Measurements from ENCODE around the gene GPR26.

GPR26 gene, protein sequence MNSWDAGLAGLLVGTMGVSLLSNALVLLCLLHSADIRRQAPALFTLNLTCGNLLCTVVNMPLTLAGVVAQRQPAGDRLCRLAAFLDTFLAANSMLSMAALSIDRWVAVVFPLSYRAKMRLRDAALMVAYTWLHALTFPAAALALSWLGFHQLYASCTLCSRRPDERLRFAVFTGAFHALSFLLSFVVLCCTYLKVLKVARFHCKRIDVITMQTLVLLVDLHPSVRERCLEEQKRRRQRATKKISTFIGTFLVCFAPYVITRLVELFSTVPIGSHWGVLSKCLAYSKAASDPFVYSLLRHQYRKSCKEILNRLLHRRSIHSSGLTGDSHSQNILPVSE

GRCh38 chr10:123666318-123667236 lies at the start of gene GPR26:
Gene GPR26, plus strand, starts transcription at chr10:123666355. Its CDS starts 53 bp downstream, at chr10:123666408.
- peaks cover 0 to 2% (median 0%) of the 10 kb centered on the region in 4 donors for H3K4me1 ChIP-seq
- peaks cover 0 to 76% of the 10 kb centered on the region in 2 donors for H3K27me3 ChIP-seq
- peaks cover 0 to 9% (median 6%) of the 10 kb centered on the region in 3 donors for H3K9me3 ChIP-seq
- TF ChIP-seq CTCF (IDR thresholded peaks at IDR 0.05), result no peak
- H3K4me3 ChIP-seq, result no peak within 1 kb of the TSS
- H3K36me3 ChIP-seq, result no peaks in the 10 kb centered on the region
- H3K27ac ChIP-seq, result no peak within 1 kb of the TSS
- intact Hi-C loops (cut with DNase I; ENCODE audit: low total_unique reads), result no loop called here
- no peak for DNase-seq

GRCh38 chr10:123618224-123618623 lies 47.9 kb upstream of the GPR26 start:
- Histone ChIP-seq H3K4me1 (no peaks in the 10 kb centered on the region), H3K27ac (no peak overlapping the region), H3K9me3 (no peaks in the 10 kb centered on the region), H3K27me3 (no peaks in the 10 kb centered on the region), H3K4me3 (no peak overlapping the region), H3K36me3 (no peaks in the 10 kb centered on the region)
- intact Hi-C loops (cut with DNase I; ENCODE audit: low total_unique reads), result no loop called here
- no peak for DNase-seq
- TF ChIP-seq CTCF (IDR thresholded peaks at IDR 0.05), result no peak

DNA sequence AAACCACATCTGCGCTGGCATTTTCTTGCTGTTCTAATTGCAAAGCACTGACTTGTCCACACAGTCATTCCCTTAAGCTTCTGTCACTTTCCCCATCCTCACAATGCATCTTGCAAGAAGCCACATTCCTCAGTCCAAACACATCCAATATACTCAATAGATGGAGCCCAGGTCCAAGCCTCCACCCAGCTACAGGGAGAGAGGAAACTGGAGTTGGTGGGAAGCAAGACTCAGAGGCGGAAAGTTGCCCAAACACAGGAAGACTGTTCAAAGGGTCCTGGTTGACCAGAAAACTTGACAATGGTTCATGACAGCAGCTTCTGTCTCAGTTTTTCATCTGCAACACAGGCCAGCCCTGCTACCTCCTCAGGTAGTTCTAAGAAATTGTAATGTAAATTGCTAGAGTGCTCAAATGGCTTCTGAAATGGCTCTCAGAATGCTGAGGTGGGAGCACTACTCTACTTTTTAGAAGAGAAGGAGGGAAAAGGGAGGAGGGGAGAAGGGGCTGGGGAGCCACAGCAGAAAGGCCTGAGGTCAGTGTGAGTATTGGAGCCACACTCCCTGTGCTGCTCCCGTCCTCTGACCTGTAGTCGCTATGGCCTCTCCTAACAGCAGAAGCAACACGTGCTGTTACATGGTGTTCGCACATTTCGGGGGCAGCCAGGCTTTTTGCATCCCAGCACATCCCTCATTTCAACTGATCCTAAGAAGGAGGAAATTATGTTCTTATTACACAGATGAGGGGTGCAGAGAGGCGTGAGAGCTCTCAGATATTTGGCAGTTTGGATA lies 46.9 kb upstream of the GPR26 start:
- Histone ChIP-seq H3K9me3 (no peaks in the 10 kb centered on the region), H3K4me3 (no peak overlapping the region), H3K4me1 (no peaks in the 10 kb centered on the region), H3K27me3 (no peaks in the 10 kb centered on the region), H3K36me3 (no peaks in the 10 kb centered on the region), H3K27ac (no peak overlapping the region)
- no peak for TF ChIP-seq CTCF (IDR thresholded peaks at IDR 0.05)
- DNase-seq, result no peak
- intact Hi-C loops (cut with DNase I; ENCODE audit: low total_unique reads), result no loop called here

DNA sequence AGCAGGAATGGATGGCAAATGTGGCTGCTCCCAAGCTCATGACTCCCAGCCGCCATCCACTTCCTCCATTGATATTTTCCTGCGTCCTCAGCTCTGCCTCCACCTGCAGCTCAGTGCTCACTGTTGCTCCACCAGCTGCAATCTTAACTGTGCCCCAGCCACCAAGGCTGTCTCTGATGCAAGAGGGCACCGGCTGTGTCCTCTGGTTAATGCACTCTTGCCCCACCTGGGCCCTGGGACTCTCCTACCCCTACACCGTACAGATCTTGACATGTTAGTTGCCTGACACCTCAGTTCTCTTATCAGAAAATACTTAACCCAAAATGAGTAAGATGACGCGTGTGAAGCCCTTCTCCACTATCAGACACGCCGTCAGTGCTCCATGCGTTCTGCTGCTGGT lies 45.5 kb upstream of the GPR26 start:
- Histone ChIP-seq H3K4me3 (no peak overlapping the region), H3K27me3 (no peaks in the 10 kb centered on the region), H3K4me1 (no peaks in the 10 kb centered on the region), H3K36me3 (no peaks in the 10 kb centered on the region), H3K9me3 (no peaks in the 10 kb centered on the region), H3K27ac (no peak overlapping the region)
- no peak for TF ChIP-seq CTCF (IDR thresholded peaks at IDR 0.05)
- no peak for DNase-seq
- intact Hi-C loops (cut with DNase I; ENCODE audit: low total_unique reads), result no loop called here

- H3K4me3 ChIP-seq, result no peak overlapping the region
- no peaks in the 10 kb centered on the region for H3K4me1 ChIP-seq
- DNase-seq, result no peak
- H3K27me3 ChIP-seq, result no peaks in the 10 kb centered on the region
- intact Hi-C loops (cut with DNase I; ENCODE audit: low total_unique reads), result no loop called here
- no peaks in the 10 kb centered on the region for H3K36me3 ChIP-seq
- H3K27ac ChIP-seq, result no peak overlapping the region
- H3K9me3 ChIP-seq, result no peaks in the 10 kb centered on the region
- no peak for TF ChIP-seq CTCF (IDR thresholded peaks at IDR 0.05)
These were observed 44.7 kb upstream of the GPR26 start for GRCh38 chr10:123621492-123621891.
